Parathyroid adenoma (tissue), 2 donors: ENCODE results near the gene STK35.
"Not testable (repeated sequence)": the region's sequence is repeated elsewhere in the genome, so short reads cannot be mapped to it uniquely, and the experiment has no call there.

ENCODE experiments used
- H2AFZ ChIP-seq: fragments of 300-600 bp; sonication (generic); one replicate; pipeline ENCODE4 v1.7.0; 2017; ENCODE audit warnings: antibody characterized with exemption, mild to moderate bottlenecking
- H3K27ac ChIP-seq: fragments of 300-600 bp; sonication (generic); one replicate; pipeline ENCODE4 v1.7.0; 2017
- H3K27me3 ChIP-seq: fragments of 300-600 bp; sonication (generic); one replicate; pipeline ENCODE4 v1.7.0; 2017; ENCODE audit warnings: low read length; ENCODE audit not compliant: control insufficient read depth, insufficient read depth
- H3K36me3 ChIP-seq: fragments of 300-600 bp; sonication (generic); one replicate; pipeline ENCODE4 v1.7.0; 2017; ENCODE audit warnings: low read length; ENCODE audit not compliant: control insufficient read depth, insufficient read depth
- H3K4me1 ChIP-seq: fragments of 300-600 bp; sonication (generic); one replicate; pipeline ENCODE4 v1.7.0; 2017; ENCODE audit warnings: control low read depth
- H3K4me2 ChIP-seq: fragments of 300-600 bp; sonication (generic); one replicate; pipeline ENCODE4 v1.7.0; 2017; ENCODE audit warnings: low read length
- H3K4me3 ChIP-seq: fragments of 300-600 bp; sonication (generic); one replicate; pipeline ENCODE4 v1.7.0; 2017; ENCODE audit warnings: low read depth, low read length
- H3K79me2 ChIP-seq: fragments of 300-600 bp; sonication (generic); one replicate; pipeline ENCODE4 v1.7.0; 2017; ENCODE audit warnings: control low read depth
- H3K9ac ChIP-seq: fragments of 300-600 bp; sonication (generic); one replicate; pipeline ENCODE4 v1.7.0; 2017; ENCODE audit warnings: mild to moderate bottlenecking
- H3K9me3 ChIP-seq: fragments of 300-600 bp; sonication (generic); one replicate; pipeline ENCODE4 v1.7.0; 2017; ENCODE audit warnings: low read length; ENCODE audit not compliant: control insufficient read depth
- TF ChIP-seq, protein P1 (sequence below): fragments of 300-600 bp; sonication (generic); IDR thresholded peaks from one replicate; pipeline ENCODE4 v1.7.0; 2017; ENCODE audit warnings: antibody characterized with exemption, mild to moderate bottlenecking
- donor health status: primary hyperparathyroidism.

Gene STK35

DNA sequence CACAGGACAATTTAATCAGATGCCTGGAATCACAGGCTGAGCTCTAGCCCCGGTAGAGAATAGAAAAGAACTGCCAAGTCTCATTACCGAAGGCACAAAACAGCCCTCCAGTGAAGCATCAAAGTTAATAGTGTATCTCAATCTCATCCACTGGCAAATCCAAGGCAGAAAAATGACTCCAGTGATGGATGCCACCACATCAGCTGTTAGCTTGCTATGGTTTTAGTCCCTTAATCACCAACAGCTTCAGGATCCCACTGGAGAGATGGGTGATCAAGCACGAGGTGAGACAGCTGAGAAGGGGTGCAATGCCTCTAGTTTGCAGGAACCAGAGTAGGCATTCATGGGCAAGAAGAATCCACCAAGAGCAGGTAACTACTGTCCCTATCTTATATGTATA lies 81.8 kb downstream of the STK35 start:
- Histone ChIP-seq H3K9me3 (peaks cover 2% of the 10 kb centered on the region), H3K27me3 (no peaks in the 10 kb centered on the region), H3K36me3 (no peaks in the 10 kb centered on the region), H2AFZ (no peak overlapping the region), H3K9ac (no peak overlapping the region), H3K4me1 (no peaks in the 10 kb centered on the region), H3K4me2 (no peak overlapping the region), H3K4me3 (no peak overlapping the region), H3K79me2 (no peaks in the 10 kb centered on the region), H3K27ac (no peak overlapping the region)
- TF ChIP-seq, protein P1, sequence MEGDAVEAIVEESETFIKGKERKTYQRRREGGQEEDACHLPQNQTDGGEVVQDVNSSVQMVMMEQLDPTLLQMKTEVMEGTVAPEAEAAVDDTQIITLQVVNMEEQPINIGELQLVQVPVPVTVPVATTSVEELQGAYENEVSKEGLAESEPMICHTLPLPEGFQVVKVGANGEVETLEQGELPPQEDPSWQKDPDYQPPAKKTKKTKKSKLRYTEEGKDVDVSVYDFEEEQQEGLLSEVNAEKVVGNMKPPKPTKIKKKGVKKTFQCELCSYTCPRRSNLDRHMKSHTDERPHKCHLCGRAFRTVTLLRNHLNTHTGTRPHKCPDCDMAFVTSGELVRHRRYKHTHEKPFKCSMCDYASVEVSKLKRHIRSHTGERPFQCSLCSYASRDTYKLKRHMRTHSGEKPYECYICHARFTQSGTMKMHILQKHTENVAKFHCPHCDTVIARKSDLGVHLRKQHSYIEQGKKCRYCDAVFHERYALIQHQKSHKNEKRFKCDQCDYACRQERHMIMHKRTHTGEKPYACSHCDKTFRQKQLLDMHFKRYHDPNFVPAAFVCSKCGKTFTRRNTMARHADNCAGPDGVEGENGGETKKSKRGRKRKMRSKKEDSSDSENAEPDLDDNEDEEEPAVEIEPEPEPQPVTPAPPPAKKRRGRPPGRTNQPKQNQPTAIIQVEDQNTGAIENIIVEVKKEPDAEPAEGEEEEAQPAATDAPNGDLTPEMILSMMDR = no peak

DNA sequence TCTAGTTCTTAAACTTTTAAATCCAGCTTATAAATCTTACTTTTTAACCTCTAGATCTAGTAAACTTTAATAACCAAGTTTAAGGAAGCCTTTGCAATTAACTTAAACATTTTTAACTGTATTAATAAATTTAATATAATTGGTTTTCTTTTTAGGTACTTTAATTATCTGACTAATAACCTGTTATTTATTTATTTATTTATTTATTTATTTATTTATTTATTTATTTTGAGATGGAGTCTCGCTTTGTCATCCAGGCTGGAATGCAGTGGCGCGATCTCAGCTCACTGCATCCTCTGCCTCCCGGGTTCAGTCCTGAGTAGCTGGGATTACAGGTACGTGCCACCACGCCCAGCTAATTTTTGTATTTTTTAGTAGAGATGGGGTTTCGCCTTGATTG lies 83.3 kb downstream of the STK35 start:
- H3K4me2 ChIP-seq, H3K36me3 ChIP-seq, H3K4me1 ChIP-seq, H3K4me3 ChIP-seq, H3K79me2 ChIP-seq, H3K9me3 ChIP-seq, H3K27ac ChIP-seq, H3K9ac ChIP-seq, H3K27me3 ChIP-seq, H2AFZ ChIP-seq: not testable (repeated sequence)

DNA sequence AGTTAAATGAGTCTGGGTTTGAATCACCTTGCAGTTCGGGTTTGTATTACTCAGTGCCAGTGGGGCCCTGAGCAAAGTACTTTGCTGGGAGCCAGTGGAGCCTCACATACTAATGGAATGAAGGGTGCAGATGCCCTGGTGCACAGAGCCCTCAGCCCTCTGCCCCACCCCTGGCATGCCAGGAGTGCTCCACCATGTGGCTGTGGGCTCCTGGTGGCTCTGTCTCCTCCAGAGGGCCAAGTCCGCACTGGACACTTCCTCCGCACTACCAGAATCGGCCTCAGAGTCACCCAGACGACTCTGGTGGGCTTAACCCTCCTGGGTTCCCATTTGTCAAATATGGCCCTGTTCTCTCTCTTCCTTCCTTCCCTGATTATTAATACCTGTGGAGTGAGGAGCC lies 94.0 kb downstream of the STK35 start:
- Histone ChIP-seq H3K9me3 (no peaks in the 10 kb centered on the region), H3K4me3 (no peak overlapping the region), H3K9ac (no peak overlapping the region), H3K27ac (no peak overlapping the region), H3K27me3 (no peaks in the 10 kb centered on the region), H3K79me2 (no peaks in the 10 kb centered on the region), H3K36me3 (no peaks in the 10 kb centered on the region), H3K4me2 (no peak overlapping the region), H2AFZ (no peak overlapping the region), H3K4me1 (no peaks in the 10 kb centered on the region)
- TF ChIP-seq, protein P1 = no peak

DNA sequence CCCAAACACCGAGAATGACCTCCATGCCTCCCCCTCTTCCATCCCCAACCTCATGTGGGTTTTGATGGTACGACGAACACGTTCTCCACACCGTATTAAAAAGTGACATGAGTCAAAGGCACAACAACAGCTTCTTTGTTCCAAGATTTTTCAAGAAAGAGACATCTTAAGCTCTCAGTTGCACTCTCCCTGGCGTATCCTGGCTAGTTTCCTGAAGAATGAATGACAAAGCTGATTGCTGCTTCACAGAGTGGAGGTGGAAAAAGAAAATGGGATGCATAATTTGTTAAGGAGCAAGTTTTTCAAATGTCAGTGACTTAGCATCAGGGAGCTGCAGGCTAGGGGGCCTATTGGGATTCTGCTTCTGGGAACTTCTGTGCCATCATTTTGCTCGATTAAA lies 95.5 kb downstream of the STK35 start:
- TF ChIP-seq, protein P1 = no peak
- H3K9ac ChIP-seq = no peak overlapping the region
- H3K79me2 ChIP-seq = no peaks in the 10 kb centered on the region
- no peaks in the 10 kb centered on the region for H3K27me3 ChIP-seq
- H2AFZ ChIP-seq = no peak overlapping the region
- H3K4me1 ChIP-seq = no peaks in the 10 kb centered on the region
- H3K4me2 ChIP-seq = no peak overlapping the region
- no peaks in the 10 kb centered on the region for H3K9me3 ChIP-seq
- H3K27ac ChIP-seq = no peak overlapping the region
- no peaks in the 10 kb centered on the region for H3K36me3 ChIP-seq
- H3K4me3 ChIP-seq = no peak overlapping the region
